ENCODE measurements around the gene SYT3. TPM values are rescaled to one million over a fixed set of nuclear protein-coding genes. Genes with fewer than 3 reads are reported as not detected.

SYT3 gene
- total and polyA plus RNA-seq, 2 of the 13 experiments (the other 11 are each of a cell fraction or from before 2014, with no cell fraction given): not detected

GRCh38 chr19:50624949-50625600, 14.6 kb downstream of the SYT3 start:
- no peak for DNase-seq (ENCODE audit: low spot score)
- H3K79me2 ChIP-seq (ENCODE audit: insufficient read depth, low read length): no peaks in the 10 kb centered on the region
- ChIA-PET CTCF (ENCODE audit: low intra/inter-chr PET ratio, low total read pairs) (no interaction called here), POLR2A (no interaction called here)
- H2AFZ ChIP-seq (ENCODE audit: low read length): no peak overlapping the region
- FAIRE-seq: no peak
- in situ Hi-C loops (cut with HindIII; ENCODE audit: extremely low pct_ligation_motif_present, low pct_unique_long_range_greater_than_20kb) (no loop called here), intact Hi-C loops (cut with micrococcal nuclease; ENCODE audit: unreplicated experiment) (no loop called here)
- no peak overlapping the region for H3K9ac ChIP-seq (ENCODE audit: insufficient read depth, low read depth, low read length)
- no peaks in the 10 kb centered on the region for H3K4me1 ChIP-seq (ENCODE audit: insufficient read depth, low read length)
- no peak for ATAC-seq
- H3K4me2 ChIP-seq (ENCODE audit: low read depth, low read length): no peak overlapping the region
- H3K9me3 ChIP-seq (ENCODE audit: low read length): no peaks in the 10 kb centered on the region
- peaks cover 2 to 7% of the 10 kb centered on the region in 2 experiments; a peak in 1 of 5 replicates for H3K27me3 ChIP-seq (ENCODE audit: control insufficient read depth in 1 of 2, insufficient read depth in 2 of 2, low read length in 2 of 2)
- no peak overlapping the region for H3K4me3 ChIP-seq (replicated peaks in 1 of 3; ENCODE audit: insufficient read depth in 1 of 3, low read depth in 2 of 3, low read length in 3 of 3)
- 40% methylated on average over 12 of the region's 44 CpGs for WGBS (ENCODE audit: low lambda C conversion rate)
- H3K27ac ChIP-seq (ENCODE audit: extremely low read length, insufficient read depth, low read length): no peak overlapping the region
- BruUV-seq (replicated peaks): no TSS peak
- H4K20me1 ChIP-seq (ENCODE audit: insufficient read depth, low read length): no peaks in the 10 kb centered on the region
- H3K36me3 ChIP-seq (replicated peaks in 1 of 2; ENCODE audit: control insufficient read depth in 1 of 2, insufficient read depth in 2 of 2, low read length in 2 of 2): no peaks in the 10 kb centered on the region
- no peak for TF ChIP-seq SATB2 (CRISPR knock-in tag; IDR thresholded peaks at IDR 0.05)
- no peak for TF ChIP-seq ZNF672 (CRISPR knock-in tag; IDR thresholded peaks at IDR 0.05)
- TF ChIP-seq BATF2 (CRISPR knock-in tag; IDR thresholded peaks at IDR 0.05): no peak
- TF ChIP-seq IRX3 (CRISPR knock-in tag; IDR thresholded peaks at IDR 0.05; ENCODE audit: borderline replicate concordance, low read depth): no peak
- no peak for TF ChIP-seq ZNF576 (CRISPR knock-in tag; IDR thresholded peaks at IDR 0.05)
- TF ChIP-seq CREBL2 (CRISPR knock-in tag; IDR thresholded peaks at IDR 0.05; ENCODE audit: borderline replicate concordance): no peak
- TF ChIP-seq SNAPC4 (CRISPR knock-in tag; IDR thresholded peaks at IDR 0.05): no peak
- TF ChIP-seq ZBTB10 (CRISPR knock-in tag; IDR thresholded peaks at IDR 0.05; ENCODE audit: borderline replicate concordance): no peak
- TF ChIP-seq ZNF558 (CRISPR knock-in tag; IDR thresholded peaks at IDR 0.05; ENCODE audit: borderline replicate concordance): no peak
- TF ChIP-seq ZNF446 (CRISPR knock-in tag; IDR thresholded peaks at IDR 0.05): no peak
- TF ChIP-seq EZH2 (conservative IDR thresholded peaks at IDR 0.05; ENCODE audit: low read depth, low read length): no peak
- no peak for TF ChIP-seq TCF7 (IDR thresholded peaks at IDR 0.05; ENCODE audit: low read depth)
- no peak for TF ChIP-seq ZMYM2 (CRISPR knock-in tag; IDR thresholded peaks at IDR 0.05)
- TF ChIP-seq ZC3H4 (CRISPR knock-in tag; IDR thresholded peaks at IDR 0.05; ENCODE audit: borderline replicate concordance): no peak

All from HepG2 (cell line).